Pancreas (tissue), 10 donors: ENCODE results near the gene SORCS2. TPM values are rescaled to one million over a fixed set of nuclear protein-coding genes. Genes with fewer than 3 reads are reported as not detected.

Experiments
- ATAC-seq, 4 donors: fragments of 200-7000 bp; cut with Tn5 transposase; one replicate each; pipeline versions ENCODE4 v1.8.0 to v1.9.1; 2020; ENCODE audit warnings: mild to moderate bottlenecking in 4 of 4, moderate library complexity in 4 of 4
- DNase-seq, 6 donors: peaks; one replicate each; pipeline ENCODE4 v3.0.0-alpha.2; 2020
- FAIRE-seq: peaks from 2 replicates; lab custom pipeline; 2012; peaks lifted over from hg19 to GRCh38; lab: Jason Lieb, UNC
- H3K27ac ChIP-seq, 4 donors: fragments of 200-600 bp; sonication (generic); 1 replicate in 3 of 4; 2 replicates in 1 of 4; pipeline versions ENCODE4 v1.5.0 to v1.8.0; 2020
- H3K27me3 ChIP-seq, 4 donors: fragments of 200-600 bp; one replicate each; pipeline ENCODE4 v1.8.0; 2021
- H3K36me3 ChIP-seq, 3 donors: fragments of 200-600 bp; sonication (generic) in 1 of 3; one replicate each; pipeline versions ENCODE4 v1.5.0 to v1.8.0; 2020 to 2021
- H3K4me1 ChIP-seq, 3 donors: fragments of 200-600 bp; one replicate each; pipeline ENCODE4 v1.8.0; 2021
- H3K4me3 ChIP-seq, 4 donors: fragments of 200-600 bp; sonication (generic) in 2 of 4; one replicate each; pipeline versions ENCODE4 v1.5.0 to v1.8.0; 2020 to 2021
- H3K9me3 ChIP-seq, 4 donors: fragments of 200-600 bp; one replicate each; pipeline ENCODE4 v1.8.0; 2021
- WGBS, 2 donors: extraction: QIAGEN DNeasy Blood & Tissue Kit; methylation state at CpG; one replicate each; pipeline ENCODE4 v1.1.7; 2013; 5-methylcytosine and 5-hydroxymethylcytosine counted together
- intact Hi-C, 3 donors: fragments of 100-400 bp; cut with DNase I; formaldehyde crosslinking; loops; one replicate each; pipeline versions ENCODE4 v1.11.1 to v1.14.2; 2022
- polyA plus RNA-seq, 2 donors: library from polyadenylated mRNA; stranded (reverse); fragments of 200-250 nt; gene quantifications; one replicate each; pipeline ENCODE4 v1.2.3, GENCODE V29; 2013
- total RNA-seq, 6 donors: library from RNA; stranded (reverse); fragmentation: NEBNext Ultra II Directional in 4 of 6; extraction: Animal tissue kit (Norgen Biotek cat#: 25700) in 4 of 6; gene quantifications; one replicate each; pipeline versions ENCODE4 v1.2.1 to v1.2.4, GENCODE V29; 2021 to 2023
- TF ChIP-seq, protein P1 (sequence below), 4 donors: fragments of 200-600 bp; sonication (generic) in 3 of 4; IDR thresholded peaks; one replicate each; pipeline versions ENCODE4 v1.5.0 to v1.8.0; 2021; ENCODE audit warnings: antibody characterized with exemption in 4 of 4
- donor health status: healthy with polysubstance abuse.
- donor health status: DM: no; HTN: no; CAD: no; lungs with moderate emphysema.
- donor health status: DM: no; HTN: no; CAD: no.
- donor health status: control.
- donor health status: control.
- donor health status: Bipolar disorder and iron deficiency.
- donor health status: DM: yes; HTN: yes; CAD: no.
- donor health status: DM: no; HTN: no; CAD: no.
- donor health status: DM: no; HTN: no; CAD: no.
- donor health status: DM: yes; HTN: yes; CAD: no.

The SORCS2 gene
- total and polyA plus RNA-seq, 8 donors, result 0.14 to 1.7 (median 0.42) TPM

DNA sequence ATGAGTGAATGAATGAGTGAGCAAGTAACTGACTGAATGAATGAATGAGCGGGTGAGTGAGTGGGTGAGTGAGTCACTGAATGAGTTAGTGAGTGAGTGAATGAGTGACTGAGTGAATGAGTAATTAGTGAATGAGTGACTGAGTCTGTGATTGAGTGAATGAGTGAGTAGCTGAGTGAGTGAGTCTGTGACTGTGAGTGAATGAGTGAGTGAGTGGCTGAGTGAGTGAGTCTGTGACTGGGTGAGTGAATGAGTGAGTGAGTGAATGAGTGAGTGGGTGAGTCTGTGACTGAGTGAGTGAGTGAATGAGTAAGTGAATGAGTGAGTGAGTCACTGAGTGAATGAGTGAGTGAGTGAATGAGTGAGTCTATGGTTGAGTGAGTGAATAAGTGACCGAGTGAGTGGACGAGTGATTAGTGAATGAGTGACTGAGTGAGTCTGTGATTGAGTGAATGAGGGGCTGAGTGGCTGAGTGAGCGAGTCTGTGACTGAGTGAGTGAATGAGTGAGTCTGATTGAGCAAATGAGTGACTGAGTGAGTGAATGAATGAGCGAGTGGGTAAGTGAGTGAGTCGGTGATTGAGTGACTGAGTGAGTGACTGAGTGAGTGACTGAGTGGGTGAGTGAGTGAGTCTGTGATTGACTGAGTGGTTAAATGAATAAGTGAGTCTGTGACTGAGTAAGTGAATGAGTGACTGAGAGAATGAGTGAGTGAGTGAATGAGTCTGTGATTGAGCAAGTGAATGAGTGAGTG lies 465.4 kb downstream of the SORCS2 start:
- Histone ChIP-seq H3K27me3 (no peaks in the 10 kb centered on the region), H3K4me1 (no peaks in the 10 kb centered on the region), H3K9me3 (no peaks in the 10 kb centered on the region), H3K36me3 (no peaks in the 10 kb centered on the region), H3K27ac (no peak overlapping the region), H3K4me3 (no peak overlapping the region)
- FAIRE-seq, result no peak
- TF ChIP-seq, protein P1, sequence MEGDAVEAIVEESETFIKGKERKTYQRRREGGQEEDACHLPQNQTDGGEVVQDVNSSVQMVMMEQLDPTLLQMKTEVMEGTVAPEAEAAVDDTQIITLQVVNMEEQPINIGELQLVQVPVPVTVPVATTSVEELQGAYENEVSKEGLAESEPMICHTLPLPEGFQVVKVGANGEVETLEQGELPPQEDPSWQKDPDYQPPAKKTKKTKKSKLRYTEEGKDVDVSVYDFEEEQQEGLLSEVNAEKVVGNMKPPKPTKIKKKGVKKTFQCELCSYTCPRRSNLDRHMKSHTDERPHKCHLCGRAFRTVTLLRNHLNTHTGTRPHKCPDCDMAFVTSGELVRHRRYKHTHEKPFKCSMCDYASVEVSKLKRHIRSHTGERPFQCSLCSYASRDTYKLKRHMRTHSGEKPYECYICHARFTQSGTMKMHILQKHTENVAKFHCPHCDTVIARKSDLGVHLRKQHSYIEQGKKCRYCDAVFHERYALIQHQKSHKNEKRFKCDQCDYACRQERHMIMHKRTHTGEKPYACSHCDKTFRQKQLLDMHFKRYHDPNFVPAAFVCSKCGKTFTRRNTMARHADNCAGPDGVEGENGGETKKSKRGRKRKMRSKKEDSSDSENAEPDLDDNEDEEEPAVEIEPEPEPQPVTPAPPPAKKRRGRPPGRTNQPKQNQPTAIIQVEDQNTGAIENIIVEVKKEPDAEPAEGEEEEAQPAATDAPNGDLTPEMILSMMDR (IDR thresholded peaks at IDR 0.05), result no peak
- ATAC-seq, result no peak
- WGBS, 2 donors, result 91 to 94% methylated on average over 6 of the region's 6 CpGs
- DNase-seq, result no peak
- intact Hi-C loops, result no loop called here

GRCh38 chr4:7658341-7659204 lies 466.2 kb downstream of the SORCS2 start:
- DNase-seq (peak in 1 of 6 donors; percentile 38), FAIRE-seq (no peak), ATAC-seq (no peak)
- no peaks in the 10 kb centered on the region for H3K4me1 ChIP-seq
- H3K27me3 ChIP-seq, result no peaks in the 10 kb centered on the region
- WGBS, 2 donors, result 65 to 67% methylated on average over 5 of the region's 5 CpGs
- intact Hi-C loops, result no loop called here
- H3K9me3 ChIP-seq, result no peaks in the 10 kb centered on the region
- no peak overlapping the region for H3K27ac ChIP-seq
- TF ChIP-seq, protein P1 (IDR thresholded peaks at IDR 0.05), result no peak
- H3K36me3 ChIP-seq, result no peaks in the 10 kb centered on the region
- H3K4me3 ChIP-seq, result no peak overlapping the region

- H3K27me3 ChIP-seq, result no peaks in the 10 kb centered on the region
- no peak for ATAC-seq
- WGBS, 2 donors, result 73 to 79% methylated on average over 8 of the region's 8 CpGs
- intact Hi-C loops, result no loop called here
- no peak for DNase-seq
- FAIRE-seq, result no peak
- H3K4me3 ChIP-seq, result no peak overlapping the region
- H3K27ac ChIP-seq, result no peak overlapping the region
- TF ChIP-seq, protein P1 (IDR thresholded peaks at IDR 0.05), result no peak
- H3K9me3 ChIP-seq, result no peaks in the 10 kb centered on the region
- H3K4me1 ChIP-seq, result no peaks in the 10 kb centered on the region
- H3K36me3 ChIP-seq, result no peaks in the 10 kb centered on the region
These were observed 467.3 kb downstream of the SORCS2 start for GRCh38 chr4:7659429-7660175.

DNA sequence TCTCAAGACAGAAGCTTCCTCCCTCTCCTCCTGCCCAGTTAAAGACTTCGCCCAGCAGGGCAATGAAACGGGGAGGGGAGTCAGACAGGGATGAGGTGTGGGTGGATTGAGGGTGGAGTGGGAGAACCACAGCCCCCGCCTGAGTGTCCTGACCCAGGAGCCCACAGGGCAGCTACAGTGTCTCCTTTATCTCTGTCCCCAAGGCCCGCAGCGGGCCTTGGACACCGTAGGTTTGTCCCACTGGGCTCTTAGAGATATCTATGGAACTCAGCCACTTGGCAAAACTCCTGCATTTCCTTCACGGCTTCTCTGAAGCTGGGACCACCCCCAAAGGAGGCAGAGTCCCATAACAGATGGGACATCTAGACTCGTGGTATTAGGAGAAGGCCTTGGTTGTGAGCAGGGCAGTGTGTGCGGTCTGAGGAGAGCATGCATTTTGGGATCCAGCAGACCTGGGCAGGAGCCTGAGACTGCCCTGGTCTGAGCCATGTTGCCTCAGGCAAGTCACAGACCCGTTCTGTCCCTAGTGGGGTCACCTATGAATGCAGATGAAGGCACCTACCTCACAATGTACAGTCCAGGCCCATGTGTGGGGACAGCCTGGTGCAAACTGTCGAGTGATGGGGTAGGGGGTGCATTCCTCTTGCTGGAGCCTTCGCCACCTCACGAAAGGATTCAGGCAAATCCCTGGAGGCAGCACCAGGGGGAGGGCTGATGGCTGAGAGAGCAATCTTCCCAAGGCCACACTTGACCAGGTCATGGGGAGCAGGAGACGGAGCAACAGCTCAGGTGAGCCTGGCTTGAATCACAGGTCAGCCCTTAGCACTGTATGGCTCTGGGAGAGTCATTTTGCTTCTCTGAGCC lies 468.1 kb downstream of the SORCS2 start:
- no peak overlapping the region for H3K4me3 ChIP-seq
- 68 to 77% methylated on average over 14 of the region's 14 CpGs for WGBS, 2 donors
- H3K4me1 ChIP-seq, result no peaks in the 10 kb centered on the region
- FAIRE-seq (no peak), ATAC-seq (no peak), DNase-seq (no peak)
- H3K9me3 ChIP-seq, result no peaks in the 10 kb centered on the region
- intact Hi-C loops, result no loop called here
- no peaks in the 10 kb centered on the region for H3K27me3 ChIP-seq
- H3K36me3 ChIP-seq, result no peaks in the 10 kb centered on the region
- H3K27ac ChIP-seq, result no peak overlapping the region
- TF ChIP-seq, protein P1 (IDR thresholded peaks at IDR 0.05), result no peak
